Adrenal gland (tissue), 12 donors: ENCODE results near the gene SLC22A14. TPM values are rescaled to one million over a fixed set of nuclear protein-coding genes. Genes with fewer than 3 reads are reported as not detected.

Source experiments
- DNase-seq, 7 donors: peaks; one replicate each; pipeline ENCODE4 v3.0.0-alpha.2; 2019 to 2020
- H3K27ac ChIP-seq, 5 donors: fragments of 200-600 bp; sonication (generic) in 4 of 5; 1 replicate in 3 of 5; 2 replicates in 2 of 5; pipeline versions ENCODE4 v1.5.1 to v1.8.0; 2016 to 2020; ENCODE audit warnings: mild to moderate bottlenecking in 1 of 5
- H3K27me3 ChIP-seq: fragments of 200-600 bp; 2 replicates; pipeline ENCODE4 v1.8.0; 2021
- H3K36me3 ChIP-seq, 2 donors: fragments of 200-600 bp; replicated peaks in 1 of 2; 1 replicate in 1 of 2; 2 replicates in 1 of 2; pipeline versions ENCODE4 v1.5.1 to v1.8.0; 2018 to 2022
- H3K4me1 ChIP-seq, 2 donors: fragments of 200-600 bp; replicated peaks in 1 of 2; 1 replicate in 1 of 2; 2 replicates in 1 of 2; pipeline versions ENCODE4 v1.5.1 to v1.8.0; 2018 to 2021
- H3K4me3 ChIP-seq, 4 donors: fragments of 200-600 bp; sonication (generic) in 3 of 4; one replicate each; pipeline ENCODE4 v1.5.1; 2016 to 2018
- H3K9me3 ChIP-seq, 3 donors: fragments of 200-600 bp; sonication (generic) in 1 of 3; replicated peaks in 1 of 3; 1 replicate in 2 of 3; 2 replicates in 1 of 3; pipeline versions ENCODE4 v1.5.1 to v1.8.0; 2016 to 2021
- CTCF ChIP-seq, 6 experiments: fragments of 450-650 bp in 4 of 6; fragments of 200-600 bp in 2 of 6; sonication (generic) in 1 of 6; IDR thresholded peaks; 1 replicate in 5 of 6; 2 replicates in 1 of 6; pipeline versions ENCODE4 v1.5.1 to v1.8.0; 2016 to 2021; ENCODE audit warnings: antibody characterized with exemption in 6 of 6, mild to moderate bottlenecking in 2 of 6, moderate library complexity in 1 of 6
- POLR2A ChIP-seq, 2 donors: fragments of 450-650 bp; IDR thresholded peaks; one replicate each; pipeline ENCODE4 v1.6.1; 2017; ENCODE audit warnings: antibody characterized with exemption in 2 of 2, mild to moderate bottlenecking in 2 of 2, moderate library complexity in 1 of 2
- WGBS, 4 donors: extraction: QIAGEN DNeasy Blood & Tissue Kit in 2 of 4; methylation state at CpG; one replicate each; pipeline versions ENCODE4 v1.1.5 to v1.1.7; 2013 to 2017; 5-methylcytosine and 5-hydroxymethylcytosine counted together
- intact Hi-C, 2 donors: fragments of 100-400 bp; cut with DNase I; formaldehyde crosslinking; loops; one replicate each; pipeline versions ENCODE4 v1.14.1 to v1.15.0; 2022 to 2023
- polyA plus RNA-seq, 3 donors: library from polyadenylated mRNA; stranded (reverse); fragments of 200-250 nt in 2 of 3; fragments of 350-450 nt in 1 of 3; fragmentation: Illumina TruSeq in 1 of 3; extraction: RNeasy Lipid Tissue Mini Kit (QIAGEN cat#74804) in 1 of 3; gene quantifications; one replicate each; pipeline ENCODE4 v1.2.3, GENCODE V29; 2013 to 2014
- total RNA-seq, 9 donors: library from RNA; depleted of rRNA in 4 of 9; stranded (reverse); fragments of >200 nt in 4 of 9; fragments of 120-200 nt in 1 of 9; fragmentation: NEBNext Ultra II Directional in 1 of 9; extraction: Animal tissue kit (Norgen Biotek cat#: 25700) in 1 of 9; gene quantifications; one replicate each; pipeline versions ENCODE4 v1.1.0 to v1.2.4, GENCODE V29; 2013 to 2023
- donor health status: healthy with polysubstance abuse.
- donor health status: Bipolar disorder and iron deficiency.
- donor health status: DM: yes; HTN: yes; CAD: no.
- donor health status: DM: no; HTN: no; CAD: no.
- donor health status: DM: no; HTN: no; CAD: no.
- donor health status: DM: yes; HTN: yes; CAD: no.

SLC22A14 gene
- total and polyA plus RNA-seq, 12 donors = 0.07 to 0.32 (median 0.11) TPM; not detected in 5

DNA sequence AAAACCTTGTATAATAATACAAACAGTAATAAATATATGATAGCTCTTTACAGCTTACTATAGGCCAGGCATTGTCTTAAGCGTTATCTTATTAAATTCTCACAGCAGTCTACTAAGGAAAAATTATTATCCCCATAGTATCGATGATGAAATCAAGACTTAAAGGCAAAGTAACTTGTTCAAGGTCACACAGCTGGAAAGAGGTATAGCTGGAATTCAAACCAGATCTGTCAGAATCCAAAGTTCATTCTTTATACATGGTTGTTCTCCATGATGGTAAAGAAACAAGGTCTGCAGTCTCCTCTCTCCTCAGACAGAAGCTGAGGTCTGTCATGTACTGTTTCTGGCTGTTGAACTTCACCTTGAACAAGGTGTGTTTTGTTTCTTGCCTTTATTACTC lies 31.9 kb upstream of the SLC22A14 start:
- Histone ChIP-seq H3K4me3 (no peak overlapping the region), H3K9me3 (no peaks in the 10 kb centered on the region), H3K27ac (no peak overlapping the region), H3K4me1 (peaks cover 3 to 4% of the 10 kb centered on the region in 2 donors), H3K36me3 (peaks cover 0 to 56% of the 10 kb centered on the region in 2 donors), H3K27me3 (no peaks in the 10 kb centered on the region)
- DNase-seq = no peak
- WGBS, 4 donors = 89 to 94% (median 91%) methylated on average over 2 of the region's 2 CpGs
- TF ChIP-seq CTCF (IDR thresholded peaks at IDR 0.05) = no peak
- intact Hi-C loops = no loop called here

DNA sequence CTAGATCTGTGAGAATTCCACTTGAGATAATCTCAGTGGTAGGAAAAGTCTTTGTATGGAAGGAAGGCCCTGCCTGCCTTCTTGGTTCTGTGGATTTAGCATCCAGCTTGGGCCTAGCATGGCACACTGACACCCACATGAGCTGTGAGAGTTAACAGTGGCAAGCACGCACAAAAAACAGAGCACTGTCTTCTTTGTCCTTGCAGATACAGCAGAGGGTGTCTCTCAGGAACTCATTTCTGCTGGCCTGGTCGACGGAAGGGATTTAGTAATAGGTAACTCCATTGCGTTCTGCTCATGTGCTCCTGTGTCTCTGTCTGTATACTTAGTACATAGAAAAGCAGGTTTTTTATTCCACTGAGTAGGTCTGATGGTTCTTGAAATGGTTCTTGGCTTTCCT lies 30.9 kb upstream of the SLC22A14 start:
- no peaks in the 10 kb centered on the region for H3K27me3 ChIP-seq
- peaks cover 0 to 56% of the 10 kb centered on the region in 2 donors for H3K36me3 ChIP-seq
- no peak overlapping the region for H3K27ac ChIP-seq
- DNase-seq = no peak
- H3K4me1 ChIP-seq = peaks cover 10% of the 10 kb centered on the region in 2 donors
- TF ChIP-seq CTCF (IDR thresholded peaks at IDR 0.05) (no peak), POLR2A (IDR thresholded peaks at IDR 0.05) (no peak)
- H3K9me3 ChIP-seq = no peaks in the 10 kb centered on the region
- intact Hi-C loops = no loop called here
- 87 to 96% (median 93%) methylated on average over 4 of the region's 4 CpGs for WGBS, 4 donors
- no peak overlapping the region for H3K4me3 ChIP-seq

DNA sequence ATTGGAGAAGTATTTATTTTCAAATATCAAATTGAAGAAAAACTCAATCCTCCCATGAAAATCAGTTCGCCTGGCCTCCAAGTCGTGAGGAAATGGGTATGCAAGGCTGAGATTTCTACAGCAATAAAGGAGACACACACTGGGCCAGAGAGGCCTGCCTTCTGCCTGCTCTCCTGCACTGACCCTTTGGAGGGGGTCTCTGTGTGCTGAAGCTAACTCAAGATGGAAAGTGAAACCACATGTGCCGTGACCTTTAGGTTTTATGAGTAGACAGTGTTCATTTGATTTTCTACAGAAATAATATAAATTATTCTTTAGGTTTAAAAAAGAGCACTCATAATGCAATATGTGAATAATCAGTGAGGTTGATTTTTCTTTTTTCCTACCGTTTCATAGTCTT lies 28.4 kb upstream of the SLC22A14 start:
- no peaks in the 10 kb centered on the region for H3K27me3 ChIP-seq
- intact Hi-C loops = no loop called here

DNA sequence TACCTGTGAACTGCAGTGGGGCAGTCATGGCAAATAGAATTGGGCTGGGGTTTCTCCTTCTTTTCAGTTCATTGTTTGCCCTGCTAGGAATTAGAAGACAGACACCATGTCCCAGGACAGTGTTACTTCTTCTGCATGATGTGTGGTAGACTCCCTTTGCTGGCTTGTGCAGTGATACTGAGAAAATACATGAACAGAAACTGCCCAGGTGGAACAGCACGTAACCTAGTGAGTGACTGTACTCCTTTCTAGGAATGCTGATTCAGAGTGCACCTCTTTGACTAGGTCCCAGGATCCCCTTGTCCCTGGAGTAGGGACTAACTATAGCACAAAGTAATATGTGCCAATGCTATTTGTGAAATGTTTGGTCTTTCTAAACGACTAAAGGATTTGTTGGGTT lies 27.2 kb upstream of the SLC22A14 start:
- 82 to 94% (median 86%) methylated on average over 2 of the region's 2 CpGs for WGBS, 4 donors
- H3K27ac ChIP-seq = no peak overlapping the region
- TF ChIP-seq CTCF (IDR thresholded peaks at IDR 0.05) = no peak
- no peak for TF ChIP-seq POLR2A (IDR thresholded peaks at IDR 0.05)

More for the DNA sequence above, 28.4 kb upstream of the SLC22A14 start:
- DNase-seq = no peak
- WGBS, 4 donors = 93 to 97% (median 97%) methylated on average over 4 of the region's 4 CpGs
- Histone ChIP-seq H3K36me3 (peaks cover 0 to 53% of the 10 kb centered on the region in 2 donors), H3K4me3 (no peak overlapping the region), H3K4me1 (peaks cover 10 to 19% of the 10 kb centered on the region in 2 donors), H3K27ac (no peak overlapping the region), H3K9me3 (no peaks in the 10 kb centered on the region)
- no peak for TF ChIP-seq POLR2A (IDR thresholded peaks at IDR 0.05)
- TF ChIP-seq CTCF (IDR thresholded peaks at IDR 0.05) = no peak

More for the DNA sequence above, 27.2 kb upstream of the SLC22A14 start:
- intact Hi-C loops = no loop called here
- peaks cover 0 to 45% of the 10 kb centered on the region in 2 donors for H3K36me3 ChIP-seq
- H3K4me3 ChIP-seq = no peak overlapping the region
- H3K27me3 ChIP-seq = no peaks in the 10 kb centered on the region
- peaks cover 10 to 19% of the 10 kb centered on the region in 2 donors for H3K4me1 ChIP-seq
- H3K9me3 ChIP-seq = no peaks in the 10 kb centered on the region
- no peak for DNase-seq
